NCI-H82 treated with DMSO at 0.1 percent for 48 hours (cell line): Measurements from ENCODE around the gene TWIST2.

Experiments used
- DNase-seq: peaks from one replicate; lab custom pipeline; 2025; ENCODE audit not compliant: unreplicated experiment; lab: John Stamatoyannopoulos, UW

Gene TWIST2

DNA sequence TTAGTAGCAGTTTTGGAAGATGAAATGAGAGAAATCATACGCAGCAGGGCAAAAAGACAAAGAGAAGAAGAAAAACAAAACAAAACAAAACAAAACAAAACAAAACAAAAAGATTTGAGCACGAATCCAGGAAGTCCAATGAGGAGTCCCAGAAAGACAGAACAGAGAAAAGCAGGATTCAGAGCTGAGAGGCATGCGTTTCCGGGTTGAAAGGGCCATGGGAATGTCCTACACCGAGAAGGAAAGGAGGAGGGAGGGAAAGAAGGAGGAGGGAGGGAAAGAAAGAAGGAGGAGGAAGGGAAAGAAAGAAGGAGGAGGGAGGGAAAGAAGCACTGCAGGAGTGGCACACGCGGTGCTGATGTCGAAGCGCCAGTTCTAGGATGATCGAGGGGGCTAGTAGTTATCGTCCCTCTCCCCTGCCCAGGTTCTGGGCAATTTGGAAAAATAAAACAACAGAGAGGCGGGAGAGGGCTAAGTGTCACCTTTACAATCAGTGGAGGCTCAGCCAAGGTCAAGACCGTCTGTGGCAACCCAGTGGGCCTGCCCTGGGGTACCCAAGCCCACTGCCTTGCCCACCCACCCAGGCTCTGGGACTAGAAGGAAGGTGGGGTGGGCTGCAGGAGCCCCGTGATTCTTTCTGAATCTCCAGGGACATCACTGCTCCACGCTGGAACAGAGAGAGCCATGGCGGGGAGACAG, 68.4 kb downstream of the TWIST2 start:
- no peak for DNase-seq

GRCh38 chr2:238916875-238917590, 69.1 kb downstream of the TWIST2 start:
- DNase-seq: no peak

DNA sequence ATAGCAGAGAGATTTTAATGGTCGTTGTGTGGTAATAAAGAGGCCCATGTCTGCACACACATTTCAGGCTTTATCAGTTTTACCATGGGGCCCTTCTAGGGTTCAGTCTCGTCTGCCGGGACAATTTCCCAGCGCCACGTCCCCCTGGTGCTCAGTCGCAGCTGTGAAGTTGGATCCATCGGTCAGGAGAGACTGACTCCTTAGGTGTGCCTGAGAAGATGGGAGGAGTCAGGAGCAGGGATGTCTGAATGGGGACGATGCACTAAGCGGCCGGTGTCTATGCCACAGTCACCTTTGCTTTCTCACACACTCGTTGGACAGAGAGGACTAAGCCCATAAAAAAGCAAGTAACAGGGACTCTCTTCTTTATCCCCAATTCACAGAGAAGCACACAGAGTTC, 71.4 kb downstream of the TWIST2 start:
- no peak for DNase-seq

- no peak for DNase-seq
Measured at GRCh38 chr2:238920053-238920452, 72.2 kb downstream of the TWIST2 start.

DNA sequence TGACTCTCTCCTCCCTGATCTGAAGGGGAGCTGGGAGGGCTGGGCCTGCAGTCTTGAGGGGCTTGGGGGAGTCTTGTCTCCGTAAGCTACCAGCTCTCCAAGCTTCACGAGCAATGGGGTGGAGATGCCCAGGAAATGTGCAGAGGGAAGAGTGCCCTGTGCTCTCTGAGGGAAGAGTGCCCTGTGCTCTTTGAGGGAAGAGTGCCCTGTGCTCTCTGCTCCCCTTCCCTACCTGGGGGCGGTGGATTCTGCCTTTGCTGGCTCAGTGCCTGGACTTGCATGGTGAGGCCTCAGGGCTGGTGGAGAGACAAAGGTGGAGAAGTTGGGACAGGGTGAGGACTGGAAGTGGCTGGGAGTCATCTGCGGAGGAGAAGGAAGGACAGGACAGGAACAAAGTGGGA, 72.7 kb downstream of the TWIST2 start:
- DNase-seq: no peak

DNA sequence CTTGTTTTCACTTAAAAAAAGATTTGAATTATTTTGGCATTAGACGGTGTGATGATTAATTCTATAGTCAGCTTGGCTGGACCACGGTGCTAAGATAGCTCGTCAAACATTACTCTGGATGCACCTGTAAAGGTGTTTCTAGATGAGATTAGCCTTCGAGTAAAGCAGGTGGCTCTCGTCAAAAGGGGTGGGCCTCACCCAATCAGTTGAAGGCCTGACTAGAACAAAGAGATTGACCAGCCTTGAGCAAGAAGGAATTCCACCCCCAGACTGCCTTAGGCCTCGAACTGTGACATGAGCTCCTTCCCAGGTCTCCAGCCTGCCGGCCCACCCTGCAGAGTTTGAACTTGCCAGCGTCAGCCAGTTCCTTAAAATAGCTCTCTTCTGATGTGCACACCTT, 73.4 kb downstream of the TWIST2 start:
- no peak for DNase-seq

- DNase-seq: no peak
Measured at GRCh38 chr2:238921681-238922319, 73.9 kb downstream of the TWIST2 start.

GRCh38 chr2:238922435-238922834, 74.5 kb downstream of the TWIST2 start:
- DNase-seq: no peak

- DNase-seq: no peak
Measured at GRCh38 chr2:238924032-238924431, 76.1 kb downstream of the TWIST2 start.

- no peak for DNase-seq
Measured at GRCh38 chr2:238924796-238925195, 76.9 kb downstream of the TWIST2 start.

GRCh38 chr2:238925281-238925680, 77.4 kb downstream of the TWIST2 start:
- DNase-seq: no peak

GRCh38 chr2:238925816-238926521, 78.1 kb downstream of the TWIST2 start:
- no peak for DNase-seq

- no peak for DNase-seq
Measured at GRCh38 chr2:238926761-238927611, 79.1 kb downstream of the TWIST2 start.

GRCh38 chr2:238927746-238928519, 80.0 kb downstream of the TWIST2 start:
- DNase-seq: no peak

DNA sequence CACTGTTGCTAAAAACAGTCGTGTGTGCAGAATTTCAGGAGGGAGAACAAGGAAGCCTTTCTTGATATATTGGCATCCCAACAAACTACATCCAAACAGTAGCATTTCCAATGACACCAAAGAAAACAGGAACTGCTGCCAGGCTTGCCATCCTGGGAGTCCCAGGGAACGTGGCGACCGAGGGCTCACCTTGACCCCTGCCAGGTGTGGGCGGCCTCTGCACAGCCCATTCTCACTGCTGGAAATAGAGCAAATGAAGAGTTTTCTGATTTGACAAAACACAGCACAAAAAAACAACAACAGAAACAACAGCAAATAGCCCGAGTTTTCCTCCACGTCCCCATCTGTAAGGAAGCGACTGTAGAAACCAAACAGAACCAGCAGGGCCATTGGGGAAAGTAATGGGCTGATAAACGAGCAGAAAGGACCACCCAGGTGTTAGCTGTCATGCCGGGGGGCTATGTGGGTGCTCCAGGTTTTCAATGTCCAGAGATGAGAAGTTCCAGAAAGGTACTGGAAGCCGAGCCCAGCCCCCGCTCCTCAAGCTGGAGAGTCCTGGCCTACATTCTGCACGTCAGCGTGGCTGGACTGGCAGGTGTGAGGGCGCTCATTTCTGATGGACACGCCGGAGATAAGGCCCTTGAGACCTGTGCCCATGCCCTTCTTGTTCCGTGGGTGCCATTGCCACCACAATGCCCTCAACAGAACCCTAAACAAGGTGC, 80.8 kb downstream of the TWIST2 start:
- no peak for DNase-seq

DNA sequence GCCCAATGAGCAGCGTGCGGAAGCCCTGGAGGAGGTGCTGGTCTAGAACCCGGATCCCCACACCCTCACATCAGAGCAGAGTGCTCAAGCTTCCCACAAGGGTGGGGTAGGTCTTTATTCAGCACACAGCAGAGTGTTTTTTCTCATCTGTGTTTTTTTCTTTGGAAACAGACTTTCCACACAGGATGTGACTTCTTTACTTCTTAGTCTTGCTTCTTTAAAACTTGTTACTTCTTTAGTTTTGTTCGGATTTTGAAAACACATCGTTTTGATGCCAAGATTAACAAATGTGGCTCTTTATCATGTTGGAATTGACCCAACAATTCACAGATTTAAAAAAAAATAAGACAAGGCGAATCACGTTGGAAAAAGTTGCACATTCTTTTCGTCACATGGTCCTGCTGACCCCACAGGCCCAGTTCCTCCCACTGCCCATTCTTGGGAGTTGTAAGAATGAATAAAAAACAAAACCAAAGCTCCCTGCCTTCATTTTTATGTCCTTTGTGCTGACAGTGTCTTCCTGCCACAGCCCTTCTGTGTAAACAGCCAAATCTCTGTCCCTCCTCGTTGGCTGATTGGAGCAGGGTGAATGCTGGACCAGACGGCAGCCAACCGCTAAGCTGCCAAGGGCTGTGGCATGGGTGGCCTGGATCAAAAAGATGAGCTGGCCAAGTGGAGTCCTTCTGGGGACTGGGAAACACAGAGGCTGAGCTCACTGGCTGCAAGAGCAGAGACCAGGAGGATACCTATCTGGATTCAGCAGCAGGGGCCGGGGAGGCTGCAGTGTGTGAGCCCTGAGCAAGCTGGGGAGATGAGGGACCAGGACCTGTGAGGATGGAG, 81.6 kb downstream of the TWIST2 start:
- no peak for DNase-seq

GRCh38 chr2:238930216-238930615, 82.3 kb downstream of the TWIST2 start:
- DNase-seq: no peak
